ENCODE measurements around the gene ALPP. TPM values are rescaled to one million over a fixed set of nuclear protein-coding genes. Genes with fewer than 3 reads are reported as not detected.
A peak's percentile ranks its signal among the peaks of the same experiment; 100 is the strongest.
"Not testable (repeated sequence)": the region's sequence is repeated elsewhere in the genome, so short reads cannot be mapped to it uniquely, and the experiment has no call there.

The ALPP gene
- total RNA-seq, 1 experiment from 2014 or later = 0.20 TPM

DNA sequence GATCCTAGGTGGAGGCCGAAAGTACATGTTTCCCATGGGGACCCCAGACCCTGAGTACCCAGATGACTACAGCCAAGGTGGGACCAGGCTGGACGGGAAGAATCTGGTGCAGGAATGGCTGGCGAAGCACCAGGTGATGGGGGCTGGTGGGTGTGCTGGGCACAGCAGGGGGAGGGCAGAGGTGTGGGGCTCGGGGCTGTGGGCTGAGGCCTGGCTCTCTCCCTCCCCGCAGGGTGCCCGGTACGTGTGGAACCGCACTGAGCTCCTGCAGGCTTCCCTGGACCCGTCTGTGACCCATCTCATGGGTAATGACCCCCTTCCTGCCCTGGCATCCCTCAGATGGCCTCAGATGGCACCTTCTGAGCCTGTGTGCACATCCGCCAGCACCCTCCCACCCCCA is 29.7 kb downstream of the ALPP start:
- H3K9me3 Mint-ChIP-seq; H3K4me3 Mint-ChIP-seq; H3K36me3 Mint-ChIP-seq; POLR2A ChIA-PET; H3K27me3 Mint-ChIP-seq (ENCODE audit: low read depth); ATAC-seq; H3K4me1 Mint-ChIP-seq; H3K27ac Mint-ChIP-seq; CTCF ChIA-PET; DNase-seq (ENCODE audit: low spot score): not testable (repeated sequence)

- peak; percentile 15; the same call in 1 of the 2 replicates for ATAC-seq
Observed at GRCh38 chr2:232409617-232410016, 31.1 kb downstream of the ALPP start.

GRCh38 chr2:232410238-232410900 is 31.8 kb downstream of the ALPP start:
- POLR2A ChIA-PET = no interaction called here
- no peak for TF ChIP-seq ZBTB21 (CRISPR knock-in tag; IDR thresholded peaks at IDR 0.05; ENCODE audit: borderline replicate concordance)
- TF ChIP-seq E2F4 (CRISPR knock-in tag; IDR thresholded peaks at IDR 0.05; ENCODE audit: borderline replicate concordance, low read depth) = no peak
- TF ChIP-seq, protein P1, sequence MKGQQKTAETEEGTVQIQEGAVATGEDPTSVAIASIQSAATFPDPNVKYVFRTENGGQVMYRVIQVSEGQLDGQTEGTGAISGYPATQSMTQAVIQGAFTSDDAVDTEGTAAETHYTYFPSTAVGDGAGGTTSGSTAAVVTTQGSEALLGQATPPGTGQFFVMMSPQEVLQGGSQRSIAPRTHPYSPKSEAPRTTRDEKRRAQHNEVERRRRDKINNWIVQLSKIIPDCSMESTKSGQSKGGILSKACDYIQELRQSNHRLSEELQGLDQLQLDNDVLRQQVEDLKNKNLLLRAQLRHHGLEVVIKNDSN (CRISPR knock-in tag; IDR thresholded peaks at IDR 0.05) = no peak
- no peak for TF ChIP-seq NFYB (CRISPR knock-in tag; conservative IDR thresholded peaks at IDR 0.05; ENCODE audit: low read depth)
- TF ChIP-seq SMAD3 (CRISPR knock-in tag; IDR thresholded peaks at IDR 0.05; ENCODE audit: borderline replicate concordance) = no peak
- no peak for TF ChIP-seq PRRX2 (CRISPR knock-in tag; IDR thresholded peaks at IDR 0.05)
- no peak for TF ChIP-seq ZNF396 (CRISPR knock-in tag; IDR thresholded peaks at IDR 0.05; ENCODE audit: borderline replicate concordance)
- no peak for TF ChIP-seq OVOL2 (CRISPR knock-in tag; IDR thresholded peaks at IDR 0.05; ENCODE audit: borderline replicate concordance)
- TF ChIP-seq HMGA2 (CRISPR knock-in tag; IDR thresholded peaks at IDR 0.05) = no peak
- no peak for TF ChIP-seq ZNF232 (CRISPR knock-in tag; IDR thresholded peaks at IDR 0.05)
- TF ChIP-seq NFE2L1 (CRISPR knock-in tag; IDR thresholded peaks at IDR 0.05) = no peak
- TF ChIP-seq, protein P2, sequence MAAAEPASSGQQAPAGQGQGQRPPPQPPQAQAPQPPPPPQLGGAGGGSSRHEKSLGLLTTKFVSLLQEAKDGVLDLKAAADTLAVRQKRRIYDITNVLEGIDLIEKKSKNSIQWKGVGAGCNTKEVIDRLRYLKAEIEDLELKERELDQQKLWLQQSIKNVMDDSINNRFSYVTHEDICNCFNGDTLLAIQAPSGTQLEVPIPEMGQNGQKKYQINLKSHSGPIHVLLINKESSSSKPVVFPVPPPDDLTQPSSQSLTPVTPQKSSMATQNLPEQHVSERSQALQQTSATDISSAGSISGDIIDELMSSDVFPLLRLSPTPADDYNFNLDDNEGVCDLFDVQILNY (CRISPR knock-in tag; IDR thresholded peaks at IDR 0.05) = no peak
- TF ChIP-seq TEAD1 (CRISPR knock-in tag; IDR thresholded peaks at IDR 0.05) = no peak
- TF ChIP-seq, protein P3, sequence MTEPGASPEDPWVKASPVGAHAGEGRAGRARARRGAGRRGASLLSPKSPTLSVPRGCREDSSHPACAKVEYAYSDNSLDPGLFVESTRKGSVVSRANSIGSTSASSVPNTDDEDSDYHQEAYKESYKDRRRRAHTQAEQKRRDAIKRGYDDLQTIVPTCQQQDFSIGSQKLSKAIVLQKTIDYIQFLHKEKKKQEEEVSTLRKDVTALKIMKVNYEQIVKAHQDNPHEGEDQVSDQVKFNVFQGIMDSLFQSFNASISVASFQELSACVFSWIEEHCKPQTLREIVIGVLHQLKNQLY (CRISPR knock-in tag; IDR thresholded peaks at IDR 0.05) = no peak
- TF ChIP-seq NFATC4 (CRISPR knock-in tag; IDR thresholded peaks at IDR 0.05) = no peak
- TF ChIP-seq CREB1 (CRISPR knock-in tag; IDR thresholded peaks at IDR 0.05) = no peak
- no peak for TF ChIP-seq MYBL2 (CRISPR knock-in tag; IDR thresholded peaks at IDR 0.05)
- TF ChIP-seq TEAD4 (CRISPR knock-in tag; IDR thresholded peaks at IDR 0.05) = no peak
- no peak for TF ChIP-seq NR3C1 (CRISPR knock-in tag; conservative IDR thresholded peaks at IDR 0.05; ENCODE audit: low read depth)
- H3K36me3 Mint-ChIP-seq = no peaks in the 10 kb centered on the region
- H3K9me3 Mint-ChIP-seq = no peaks in the 10 kb centered on the region
- no peak overlapping the region for H3K4me3 Mint-ChIP-seq
- H3K27ac Mint-ChIP-seq = no peak overlapping the region; the same call in 1 of the 2 replicates
- CTCF ChIA-PET = no interaction called here
- DNase-seq (ENCODE audit: low spot score) = no peak
- H3K27me3 Mint-ChIP-seq (ENCODE audit: low read depth) = no peaks in the 10 kb centered on the region; the same call in 1 of the 2 replicates
- ATAC-seq = no peak
- no peaks in the 10 kb centered on the region for H3K4me1 Mint-ChIP-seq

More at GRCh38 chr2:232409617-232410016, 31.1 kb downstream of the ALPP start:
- POLR2A ChIA-PET; H3K36me3 Mint-ChIP-seq; CTCF ChIA-PET; H3K27ac Mint-ChIP-seq; H3K27me3 Mint-ChIP-seq (ENCODE audit: low read depth); DNase-seq (ENCODE audit: low spot score); H3K9me3 Mint-ChIP-seq; H3K4me3 Mint-ChIP-seq; H3K4me1 Mint-ChIP-seq: not testable (repeated sequence)
